Upper lobe of left lung (tissue), 4 donors: ENCODE results near the gene ALKBH8.

Experiments used
- CTCF ChIP-seq, 6 experiments: fragments of 450-650 bp in 4 of 6; fragments of 200-600 bp in 2 of 6; sonication (generic) in 2 of 6; IDR thresholded peaks; one replicate each; pipeline ENCODE4 v1.5.1; 2016 to 2019; ENCODE audit warnings: antibody characterized with exemption in 6 of 6
- EP300 ChIP-seq, 4 donors: sonication (generic); formaldehyde crosslinking; IDR thresholded peaks; one replicate each; pipeline ENCODE4 v1.5.1; 2017; ENCODE audit warnings: antibody characterized with exemption in 4 of 4, control low read depth in 2 of 4
- POLR2A ChIP-seq, 4 donors: fragments of 450-650 bp; IDR thresholded peaks; one replicate each; pipeline ENCODE4 v1.5.1; 2016 to 2017; ENCODE audit warnings: antibody characterized with exemption in 4 of 4, mild to moderate bottlenecking in 2 of 4
- POLR2AphosphoS5 ChIP-seq, 2 donors: sonication (generic); formaldehyde crosslinking; IDR thresholded peaks; one replicate each; pipeline ENCODE4 v1.5.1; 2017; ENCODE audit warnings: antibody characterized with exemption in 2 of 2

- TF ChIP-seq CTCF (IDR thresholded peaks at IDR 0.05) (no peak), EP300 (IDR thresholded peaks at IDR 0.05) (no peak), POLR2A (IDR thresholded peaks at IDR 0.05) (no peak), POLR2AphosphoS5 (IDR thresholded peaks at IDR 0.05) (no peak)
Measured at GRCh38 chr11:107570015-107570414, 4.5 kb upstream of the ALKBH8 start.
